ENCODE measurements around the gene CCDC141.

The CCDC141 gene

GRCh38 chr2:178891959-178892485, 157.9 kb downstream of the CCDC141 start:
- DNase-seq (ENCODE audit: low read depth): no peak
- TF ChIP-seq CTCF (IDR thresholded peaks at IDR 0.05; ENCODE audit: control insufficient read depth, extremely low read depth, insufficient read depth): no peak
- H3K4me3 ChIP-seq (ENCODE audit: low read depth, low read length): no peak overlapping the region

- peak; percentile 28 for DNase-seq (ENCODE audit: low read depth)
- peak; percentile 67 for TF ChIP-seq CTCF (IDR thresholded peaks at IDR 0.05; ENCODE audit: control insufficient read depth, extremely low read depth, insufficient read depth)
- H3K4me3 ChIP-seq (ENCODE audit: low read depth, low read length): no peak overlapping the region
These were observed 158.5 kb downstream of the CCDC141 start for GRCh38 chr2:178891265-178891958.

- TF ChIP-seq CTCF (IDR thresholded peaks at IDR 0.05; ENCODE audit: control insufficient read depth, extremely low read depth, insufficient read depth): no peak
- no peak for DNase-seq (ENCODE audit: low read depth)
- no peak overlapping the region for H3K4me3 ChIP-seq (ENCODE audit: low read depth, low read length)
These were observed 163.9 kb downstream of the CCDC141 start for GRCh38 chr2:178886006-178886405.

GRCh38 chr2:178884440-178884839, 165.5 kb downstream of the CCDC141 start:
- DNase-seq (ENCODE audit: low read depth): no peak
- H3K4me3 ChIP-seq (ENCODE audit: low read depth, low read length): no peak overlapping the region
- no peak for TF ChIP-seq CTCF (IDR thresholded peaks at IDR 0.05; ENCODE audit: control insufficient read depth, extremely low read depth, insufficient read depth)

- DNase-seq (ENCODE audit: low read depth): no peak
- no peak overlapping the region for H3K4me3 ChIP-seq (ENCODE audit: low read depth, low read length)
- no peak for TF ChIP-seq CTCF (IDR thresholded peaks at IDR 0.05; ENCODE audit: control insufficient read depth, extremely low read depth, insufficient read depth)
These were observed 167.1 kb downstream of the CCDC141 start for GRCh38 chr2:178882666-178883440.

GRCh38 chr2:178881075-178881474, 168.9 kb downstream of the CCDC141 start:
- DNase-seq (ENCODE audit: low read depth): no peak
- TF ChIP-seq CTCF (IDR thresholded peaks at IDR 0.05; ENCODE audit: control insufficient read depth, extremely low read depth, insufficient read depth): no peak

More at GRCh38 chr2:178881075-178881474, 168.9 kb downstream of the CCDC141 start:
- no peak overlapping the region for H3K4me3 ChIP-seq (ENCODE audit: low read depth, low read length)
